HL-60/S4 treated with phorbol 12-myristate 13-acetate at 8.2 ng/mL for 4 days and 3 days (cell line): Measurements from ENCODE around the gene PPIP5K1.

ENCODE experiments used
- in situ Hi-C: fragments of 300-500 bp; cut with MboI; formaldehyde crosslinking; loops from 2 replicates; pipeline ENCODE4 v1.15.0; 2022; ENCODE audit warnings: low sequenced_read_pairs

The PPIP5K1 gene

DNA sequence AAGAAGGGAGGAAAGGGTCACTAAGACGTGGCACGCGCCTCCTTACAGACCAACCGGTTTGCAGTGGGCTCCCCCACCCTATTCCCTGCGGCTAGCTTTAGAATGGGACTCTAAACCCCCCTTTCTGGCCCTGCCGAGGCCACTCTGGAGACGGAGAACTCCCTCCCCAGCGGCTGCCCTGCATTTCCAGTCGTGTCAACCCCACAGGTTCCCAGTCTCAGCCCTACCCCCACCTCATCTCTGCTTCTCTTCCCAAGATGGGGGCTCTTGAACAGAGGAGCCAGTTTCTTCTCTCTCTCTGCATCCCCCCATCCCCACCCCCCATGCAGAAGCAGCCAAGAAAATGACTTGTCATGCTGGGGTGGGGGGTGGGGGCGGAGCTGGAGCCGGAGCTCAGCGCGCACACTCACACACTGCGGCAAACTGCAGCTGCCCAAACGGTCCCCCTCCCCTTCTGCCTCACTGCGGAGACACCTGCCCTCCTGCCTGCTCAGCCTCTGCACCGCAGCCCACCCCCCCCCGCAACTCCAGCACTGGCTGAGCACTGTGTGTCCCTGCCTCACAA is 71.7 kb downstream of the PPIP5K1 start:
- in situ Hi-C loops = no loop called here

DNA sequence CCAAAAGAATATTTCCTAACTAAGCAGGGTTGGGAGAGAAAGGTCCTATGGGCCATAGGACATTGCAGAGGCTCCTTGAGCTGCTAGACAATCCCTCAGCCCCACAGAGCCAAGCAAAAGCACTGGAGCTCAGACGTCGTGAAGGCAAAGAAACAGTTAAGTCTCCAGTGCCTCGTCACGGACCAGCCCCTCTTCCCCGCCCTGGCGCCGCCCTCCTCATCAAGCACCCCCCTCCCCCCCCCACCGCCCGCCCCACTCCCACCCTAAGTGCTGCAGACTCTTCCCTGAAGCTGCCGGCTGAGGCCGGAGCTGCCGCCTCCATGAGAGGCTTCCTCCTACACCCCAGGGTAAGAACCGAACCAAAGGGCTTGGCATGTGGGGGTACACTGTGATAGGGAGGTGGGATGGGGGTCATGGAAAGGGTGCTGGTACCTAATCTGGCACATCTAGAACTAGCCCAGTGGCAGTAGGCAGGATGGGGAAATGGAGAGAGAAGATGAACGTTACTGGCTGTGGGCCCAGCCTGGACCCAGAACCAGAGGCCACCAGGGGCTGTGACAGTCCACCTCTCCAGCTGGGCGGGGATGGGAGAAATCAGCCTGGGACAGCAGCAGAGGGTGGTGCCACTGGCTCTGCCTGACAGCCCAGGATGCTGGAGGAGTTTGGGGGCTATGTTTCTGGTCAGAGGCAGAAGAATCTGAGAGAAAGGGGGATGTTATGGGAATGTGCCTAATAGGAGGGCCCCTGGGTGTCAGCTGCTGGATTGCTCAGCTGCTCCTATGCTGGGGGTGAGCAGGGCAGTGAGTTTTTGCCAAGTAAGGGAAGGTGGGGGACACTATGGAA is 72.4 kb downstream of the PPIP5K1 start, which contains the start of gene MAP1A:
MAP1A (plus strand) TSS at position 255 of the 843 bp plus-strand sequence. CDS start 3,866 bp downstream, outside the sequence.
- in situ Hi-C loops = no loop called here

GRCh38 chr15:43516801-43517353 is 73.1 kb downstream of the PPIP5K1 start:
- in situ Hi-C loops = no loop called here

GRCh38 chr15:43516185-43516584 is 73.8 kb downstream of the PPIP5K1 start:
- in situ Hi-C loops = no loop called here

DNA sequence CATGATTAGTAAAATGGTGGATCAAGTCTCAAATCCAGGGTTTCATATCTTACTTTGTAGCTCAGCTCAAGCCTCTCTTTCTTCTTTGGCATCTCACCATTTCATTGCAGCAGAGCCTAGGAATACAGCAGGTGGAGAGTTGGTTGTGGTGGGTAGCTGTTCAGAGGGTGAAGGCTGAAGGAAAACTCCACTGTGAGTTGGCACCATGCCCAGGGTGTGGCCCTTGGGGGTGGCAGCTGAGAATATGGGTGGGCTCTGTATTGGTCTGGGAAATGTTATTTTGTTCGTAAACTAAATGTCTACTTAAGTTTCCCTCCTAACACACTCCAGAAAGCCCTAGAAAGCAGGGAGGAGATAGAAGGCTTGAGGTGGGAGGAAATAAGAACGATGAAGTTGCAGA is 74.3 kb downstream of the PPIP5K1 start:
- in situ Hi-C loops = no loop called here

DNA sequence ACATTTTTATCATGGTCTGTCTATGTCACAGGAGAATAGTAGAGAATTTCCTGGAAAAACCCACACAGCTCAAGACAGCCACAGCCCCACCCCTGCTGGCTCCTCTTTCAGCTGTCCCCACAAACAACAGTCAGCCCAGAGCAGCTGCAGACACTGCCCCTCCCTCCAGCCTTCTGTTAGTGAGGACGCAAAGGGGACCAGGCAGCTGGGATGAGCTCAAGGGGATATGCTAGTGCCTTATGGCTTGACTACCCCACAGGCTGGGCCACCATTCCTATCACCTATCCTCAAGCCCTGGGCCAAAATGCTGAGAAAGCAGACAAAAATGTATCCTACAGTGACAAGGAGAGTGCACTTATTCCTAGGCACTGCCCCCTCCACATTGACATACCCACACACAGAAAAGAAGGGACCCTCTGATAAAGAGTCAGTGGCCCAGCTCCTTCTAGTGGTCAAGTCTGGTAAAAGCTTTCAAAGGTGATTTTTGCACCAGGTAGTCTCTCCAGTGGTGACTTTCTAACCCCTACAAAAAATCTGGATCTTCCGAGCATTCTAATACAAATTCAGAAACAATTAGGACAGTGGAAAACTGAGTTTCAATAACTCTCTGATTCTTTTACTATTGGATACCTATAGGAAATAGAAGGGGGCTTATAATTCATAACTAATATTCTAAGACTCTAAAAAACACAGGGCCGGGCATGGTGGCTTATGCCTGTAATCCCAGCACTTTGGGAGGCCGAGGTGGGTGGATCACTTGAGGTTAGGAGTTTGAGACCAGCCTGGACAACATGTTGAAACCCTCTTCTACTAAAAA is 75.6 kb downstream of the PPIP5K1 start:
- in situ Hi-C loops = no loop called here

GRCh38 chr15:43513550-43513949 is 76.5 kb downstream of the PPIP5K1 start:
- in situ Hi-C loops = no loop called here

GRCh38 chr15:43511012-43511885 is 78.8 kb downstream of the PPIP5K1 start:
- in situ Hi-C loops = no loop called here

- in situ Hi-C loops = no loop called here
These were observed 79.6 kb downstream of the PPIP5K1 start for GRCh38 chr15:43510200-43511011.

- in situ Hi-C loops = no loop called here
These were observed 80.3 kb downstream of the PPIP5K1 start for GRCh38 chr15:43509660-43510199.

DNA sequence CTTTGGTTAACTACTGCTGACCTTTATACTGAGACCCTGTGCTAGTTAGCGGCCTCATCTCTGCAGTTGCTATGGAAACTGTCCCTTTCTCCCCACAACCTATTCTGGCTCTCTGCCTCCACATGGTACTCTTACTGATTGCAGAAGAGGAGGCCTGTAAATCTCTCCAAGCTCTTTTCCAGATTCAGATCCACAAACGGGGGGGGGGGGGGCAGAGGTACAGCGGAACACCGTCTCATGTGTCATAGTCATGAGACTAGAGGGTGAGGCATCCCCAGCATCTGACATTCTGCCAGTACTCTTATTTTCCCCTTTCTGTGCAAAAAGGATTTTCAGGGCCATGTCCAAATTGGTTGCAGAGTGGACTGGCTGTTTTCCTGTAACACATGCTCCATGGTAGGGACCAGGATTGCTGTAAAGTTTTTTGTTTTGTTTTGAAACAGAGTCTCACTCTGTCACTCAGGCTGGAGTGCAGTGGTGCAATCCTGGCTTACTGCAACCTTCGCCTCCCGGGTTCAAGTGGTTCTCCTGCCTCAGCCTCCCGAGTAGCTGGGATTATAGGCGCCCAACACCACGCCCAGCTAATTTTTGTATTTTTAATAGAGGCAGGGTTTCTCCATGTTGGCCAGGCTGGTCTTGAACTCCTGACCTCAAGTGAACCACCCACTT is 80.9 kb downstream of the PPIP5K1 start:
- in situ Hi-C loops = no loop called here

- in situ Hi-C loops = no loop called here
These were observed 81.6 kb downstream of the PPIP5K1 start for GRCh38 chr15:43508421-43508820.

DNA sequence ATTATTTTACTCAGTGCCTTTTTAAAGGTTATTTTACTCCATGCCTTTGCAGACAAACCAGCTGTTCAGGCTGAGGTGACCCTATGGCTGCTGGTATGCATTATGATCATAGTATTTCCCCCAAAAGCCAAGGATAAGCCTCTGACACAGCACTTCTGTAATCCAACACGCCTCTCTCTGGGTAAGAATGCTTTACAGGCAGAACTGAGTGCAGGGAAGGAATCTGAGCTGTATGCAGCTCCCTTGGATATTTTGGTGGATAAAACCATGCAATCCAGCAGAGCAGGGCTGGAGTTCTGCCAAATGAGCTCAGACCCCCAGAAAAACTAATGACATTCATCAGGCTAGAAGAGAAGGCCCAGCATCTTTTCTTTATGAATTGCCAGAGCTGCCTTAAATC is 84.3 kb downstream of the PPIP5K1 start:
- in situ Hi-C loops = no loop called here

GRCh38 chr15:43499635-43500034 is 90.4 kb downstream of the PPIP5K1 start:
- in situ Hi-C loops = no loop called here

DNA sequence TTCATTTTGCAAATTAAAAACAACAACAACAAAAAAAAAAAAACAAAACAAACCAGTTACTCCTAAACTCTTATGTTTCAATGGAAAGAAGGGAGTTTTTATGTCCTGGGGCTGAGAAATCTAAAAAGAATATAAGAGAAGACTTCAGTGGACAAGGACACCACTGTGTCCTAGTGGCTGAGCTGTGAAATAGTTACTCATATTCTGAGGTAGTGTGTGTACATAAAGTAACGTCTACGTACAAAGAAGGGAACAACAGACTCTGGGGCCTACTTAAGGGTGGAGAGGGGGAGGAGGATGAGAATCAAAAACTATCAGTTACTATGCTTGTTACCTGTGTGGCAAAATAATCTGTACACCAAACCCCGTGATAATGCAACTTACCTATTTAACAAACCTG is 91.0 kb downstream of the PPIP5K1 start:
- in situ Hi-C loops = no loop called here

DNA sequence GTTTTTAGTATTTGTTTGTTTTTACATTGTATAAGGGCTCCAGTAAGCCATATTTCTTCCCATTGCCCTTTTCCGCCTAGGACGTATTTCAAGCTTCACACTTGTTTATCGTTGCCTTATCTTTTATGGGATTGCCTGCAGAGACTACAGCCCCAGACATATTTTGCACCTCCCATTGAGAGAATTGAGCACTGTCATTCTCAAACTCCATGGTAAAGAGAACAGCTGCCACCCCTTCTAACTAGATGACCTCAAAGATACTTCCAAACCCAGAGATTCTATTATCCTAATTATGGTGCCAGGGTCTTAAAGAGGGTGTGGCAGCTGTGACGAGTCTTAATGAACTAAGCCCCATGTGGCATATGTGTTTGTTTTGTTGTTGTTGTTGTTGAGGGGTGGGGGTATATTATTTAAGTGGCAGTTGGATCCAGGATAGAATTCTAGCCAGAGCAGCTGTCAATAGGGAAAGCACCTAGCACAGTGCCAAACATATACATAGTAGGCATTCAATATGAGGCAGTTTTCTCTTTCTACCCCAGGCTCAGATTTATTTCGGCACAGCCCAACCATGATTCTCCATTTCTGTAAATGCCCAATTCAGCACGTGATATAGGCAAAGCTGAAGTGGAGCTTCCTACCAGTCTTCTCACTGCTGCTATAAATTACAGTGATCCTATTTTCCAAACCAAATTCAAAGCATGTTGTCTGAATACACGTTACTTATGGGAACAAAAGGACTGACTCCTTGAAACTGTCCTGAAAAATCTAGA is 96.1 kb downstream of the PPIP5K1 start:
- in situ Hi-C loops = no loop called here

GRCh38 chr15:43492673-43493601 is 97.1 kb downstream of the PPIP5K1 start, which contains the start of gene TP53BP1:
Gene TP53BP1 (minus strand): TSS chr15:43493156. CDS start chr15:43493043, 113 bp downstream.
- in situ Hi-C loops = no loop called here
